Measurements from ENCODE around the gene LAMB4. TPM values are rescaled to one million over a fixed set of nuclear protein-coding genes. Genes with fewer than 3 reads are reported as not detected.

LAMB4 gene
- total RNA-seq, 1 donor from 2014 or later = 0.75 TPM

DNA sequence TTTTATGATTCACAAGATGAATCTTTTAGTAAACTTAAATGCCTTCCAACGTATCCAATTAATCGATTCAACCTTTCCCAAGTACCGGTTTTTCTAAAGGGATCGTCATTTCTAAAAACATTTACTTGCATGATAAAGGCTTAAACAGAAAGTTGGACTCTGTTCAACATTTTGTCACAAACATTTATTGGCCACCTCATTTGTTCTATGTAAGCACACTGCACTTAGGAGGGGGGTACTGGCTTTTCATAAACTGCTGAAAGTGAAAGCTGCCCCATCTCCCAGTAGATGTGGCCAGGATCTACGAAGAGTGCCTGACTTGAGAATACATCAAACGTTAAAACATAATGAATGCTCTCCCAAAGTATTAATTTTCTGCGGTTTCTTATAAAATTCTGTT lies 37.3 kb upstream of the LAMB4 start:
- TF ChIP-seq, protein P1, sequence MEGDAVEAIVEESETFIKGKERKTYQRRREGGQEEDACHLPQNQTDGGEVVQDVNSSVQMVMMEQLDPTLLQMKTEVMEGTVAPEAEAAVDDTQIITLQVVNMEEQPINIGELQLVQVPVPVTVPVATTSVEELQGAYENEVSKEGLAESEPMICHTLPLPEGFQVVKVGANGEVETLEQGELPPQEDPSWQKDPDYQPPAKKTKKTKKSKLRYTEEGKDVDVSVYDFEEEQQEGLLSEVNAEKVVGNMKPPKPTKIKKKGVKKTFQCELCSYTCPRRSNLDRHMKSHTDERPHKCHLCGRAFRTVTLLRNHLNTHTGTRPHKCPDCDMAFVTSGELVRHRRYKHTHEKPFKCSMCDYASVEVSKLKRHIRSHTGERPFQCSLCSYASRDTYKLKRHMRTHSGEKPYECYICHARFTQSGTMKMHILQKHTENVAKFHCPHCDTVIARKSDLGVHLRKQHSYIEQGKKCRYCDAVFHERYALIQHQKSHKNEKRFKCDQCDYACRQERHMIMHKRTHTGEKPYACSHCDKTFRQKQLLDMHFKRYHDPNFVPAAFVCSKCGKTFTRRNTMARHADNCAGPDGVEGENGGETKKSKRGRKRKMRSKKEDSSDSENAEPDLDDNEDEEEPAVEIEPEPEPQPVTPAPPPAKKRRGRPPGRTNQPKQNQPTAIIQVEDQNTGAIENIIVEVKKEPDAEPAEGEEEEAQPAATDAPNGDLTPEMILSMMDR (IDR thresholded peaks at IDR 0.05) = no peak
- Mint-ChIP-seq H3K36me3 (ENCODE audit: unreplicated experiment) (peaks cover 4% of the 10 kb centered on the region), H3K4me3 (ENCODE audit: unreplicated experiment) (no peak overlapping the region), H3K4me1 (ENCODE audit: unreplicated experiment) (peaks cover 1% of the 10 kb centered on the region), H3K9me3 (ENCODE audit: unreplicated experiment) (no peaks in the 10 kb centered on the region), H3K27ac (ENCODE audit: unreplicated experiment) (no peak overlapping the region), H3K27me3 (ENCODE audit: unreplicated experiment) (no peaks in the 10 kb centered on the region)
- DNase-seq (ENCODE audit: extremely low spot score, unreplicated experiment) = no peak

DNA sequence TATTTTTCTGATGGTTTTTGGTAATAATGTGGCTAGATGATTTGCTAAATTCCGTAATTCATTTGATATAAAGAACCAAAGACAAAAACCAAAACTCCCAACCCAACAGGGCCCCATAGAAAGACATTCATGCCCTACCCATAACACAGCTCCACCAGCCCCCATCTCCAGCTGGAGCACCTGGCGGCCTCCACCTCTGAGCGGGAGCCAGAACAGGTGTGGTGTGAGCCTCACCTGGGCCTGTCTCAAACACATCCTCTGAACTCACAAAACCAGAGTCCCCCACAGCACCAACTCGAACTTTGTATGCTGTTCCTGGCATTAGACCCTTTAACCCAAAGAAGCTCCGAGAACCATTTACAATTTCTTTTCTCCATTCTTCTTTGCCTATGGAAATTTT lies 36.5 kb upstream of the LAMB4 start:
- DNase-seq (ENCODE audit: extremely low spot score, unreplicated experiment) = no peak
- peaks cover 4% of the 10 kb centered on the region for H3K36me3 Mint-ChIP-seq (ENCODE audit: unreplicated experiment)
- H3K27ac Mint-ChIP-seq (ENCODE audit: unreplicated experiment) = no peak overlapping the region
- H3K4me3 Mint-ChIP-seq (ENCODE audit: unreplicated experiment) = no peak overlapping the region
- H3K9me3 Mint-ChIP-seq (ENCODE audit: unreplicated experiment) = no peaks in the 10 kb centered on the region
- TF ChIP-seq, protein P1 (IDR thresholded peaks at IDR 0.05) = no peak
- no peaks in the 10 kb centered on the region for H3K27me3 Mint-ChIP-seq (ENCODE audit: unreplicated experiment)
- peaks cover 1% of the 10 kb centered on the region for H3K4me1 Mint-ChIP-seq (ENCODE audit: unreplicated experiment)

DNA sequence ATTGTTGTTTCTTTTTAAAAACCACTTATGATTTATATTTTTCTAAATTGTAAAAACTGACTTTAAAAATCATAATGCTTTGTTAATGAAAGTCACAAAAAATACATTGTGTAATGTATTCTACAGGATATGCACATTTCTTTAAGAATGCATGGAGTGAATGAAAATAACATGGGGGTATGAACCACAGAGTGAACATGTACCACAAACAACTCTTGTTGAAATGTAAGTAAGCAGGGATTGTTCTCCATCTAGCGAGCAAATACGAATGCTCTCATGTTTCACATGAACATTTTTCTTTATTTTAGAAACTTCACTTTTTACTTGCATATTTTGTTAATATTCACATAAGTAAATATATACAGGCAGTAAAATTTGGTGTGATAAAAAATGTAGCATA lies 35.6 kb upstream of the LAMB4 start:
- no peaks in the 10 kb centered on the region for H3K9me3 Mint-ChIP-seq (ENCODE audit: unreplicated experiment)
- H3K27ac Mint-ChIP-seq (ENCODE audit: unreplicated experiment) = no peak overlapping the region
- TF ChIP-seq, protein P1 (IDR thresholded peaks at IDR 0.05) = no peak
- peaks cover 4% of the 10 kb centered on the region for H3K36me3 Mint-ChIP-seq (ENCODE audit: unreplicated experiment)
- no peaks in the 10 kb centered on the region for H3K27me3 Mint-ChIP-seq (ENCODE audit: unreplicated experiment)
- H3K4me1 Mint-ChIP-seq (ENCODE audit: unreplicated experiment) = peaks cover 1% of the 10 kb centered on the region
- DNase-seq (ENCODE audit: extremely low spot score, unreplicated experiment) = no peak
- H3K4me3 Mint-ChIP-seq (ENCODE audit: unreplicated experiment) = no peak overlapping the region

DNA sequence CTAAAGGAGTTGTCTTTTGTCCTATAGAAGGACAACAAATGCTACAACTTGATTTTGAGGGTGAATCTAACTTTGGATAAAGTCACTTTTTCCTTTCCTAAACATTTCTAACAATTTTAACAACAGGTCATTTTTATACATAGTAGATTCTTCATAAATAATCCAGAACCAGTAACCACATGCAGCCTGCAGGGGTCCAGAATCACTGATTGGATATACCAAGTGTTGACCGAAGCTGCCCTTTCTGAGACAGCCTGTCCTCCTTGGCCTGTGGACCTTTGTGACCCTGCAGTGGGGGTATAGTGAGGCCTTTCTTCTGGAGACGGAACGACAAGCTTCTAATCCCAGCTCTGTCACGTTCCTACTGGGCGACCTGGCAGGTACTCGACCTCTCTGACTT lies 34.8 kb upstream of the LAMB4 start:
- Mint-ChIP-seq H3K27ac (ENCODE audit: unreplicated experiment) (no peak overlapping the region), H3K27me3 (ENCODE audit: unreplicated experiment) (no peaks in the 10 kb centered on the region), H3K4me1 (ENCODE audit: unreplicated experiment) (peaks cover 1% of the 10 kb centered on the region), H3K36me3 (ENCODE audit: unreplicated experiment) (peaks cover 4% of the 10 kb centered on the region), H3K9me3 (ENCODE audit: unreplicated experiment) (no peaks in the 10 kb centered on the region), H3K4me3 (ENCODE audit: unreplicated experiment) (no peak overlapping the region)
- DNase-seq (ENCODE audit: extremely low spot score, unreplicated experiment) = no peak
- TF ChIP-seq, protein P1 (IDR thresholded peaks at IDR 0.05) = no peak

DNA sequence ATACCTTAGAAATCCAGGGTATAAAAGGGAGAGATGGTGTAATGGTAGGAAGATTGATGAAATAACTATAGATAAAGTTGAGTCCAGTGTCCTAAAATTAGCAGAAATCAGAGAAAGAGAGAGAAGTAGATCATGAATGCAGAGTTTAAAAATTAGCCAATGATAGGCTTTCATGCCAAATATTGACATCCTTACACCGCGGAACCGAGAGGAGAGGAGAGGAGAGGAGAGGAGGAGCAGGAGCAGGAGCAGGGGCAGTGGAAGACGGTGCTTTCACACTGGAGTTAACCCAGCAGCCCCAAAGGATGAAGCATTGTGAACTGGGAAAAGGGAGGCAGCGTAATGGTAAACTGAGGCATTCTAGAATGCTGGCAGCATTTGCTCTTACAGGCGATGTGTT lies 34.2 kb upstream of the LAMB4 start:
- no peaks in the 10 kb centered on the region for H3K27me3 Mint-ChIP-seq (ENCODE audit: unreplicated experiment)
- no peaks in the 10 kb centered on the region for H3K9me3 Mint-ChIP-seq (ENCODE audit: unreplicated experiment)
- TF ChIP-seq, protein P1 (IDR thresholded peaks at IDR 0.05) = no peak
- DNase-seq (ENCODE audit: extremely low spot score, unreplicated experiment) = no peak
- no peak overlapping the region for H3K4me3 Mint-ChIP-seq (ENCODE audit: unreplicated experiment)
- H3K4me1 Mint-ChIP-seq (ENCODE audit: unreplicated experiment) = peaks cover 3% of the 10 kb centered on the region
- no peak overlapping the region for H3K27ac Mint-ChIP-seq (ENCODE audit: unreplicated experiment)
- H3K36me3 Mint-ChIP-seq (ENCODE audit: unreplicated experiment) = peaks cover 5% of the 10 kb centered on the region
